GM18873 (cell line): ENCODE data around the gene VSIG2.

ENCODE experiments used
- ATAC-seq: cut with Tn5 transposase; IDR thresholded peaks from one replicate; pipeline ENCODE4 v1.9.1; 2021; ENCODE audit warnings: mild to moderate bottlenecking, moderate library complexity, moderate number of reproducible peaks; ENCODE audit not compliant: unreplicated experiment, low FRiP score

Gene VSIG2

GRCh38 chr11:124725719-124726105 lies 26.3 kb downstream of the VSIG2 start:
- ATAC-seq = no peak

GRCh38 chr11:124724979-124725718 lies 26.9 kb downstream of the VSIG2 start:
- ATAC-seq = peak; percentile 96

GRCh38 chr11:124722176-124722575 lies 29.9 kb downstream of the VSIG2 start:
- no peak for ATAC-seq

- no peak for ATAC-seq
These were observed 32.5 kb downstream of the VSIG2 start for GRCh38 chr11:124719534-124719933.

- ATAC-seq = no peak
These were observed 33.3 kb downstream of the VSIG2 start for GRCh38 chr11:124718801-124719200.

- ATAC-seq = no peak
These were observed 34.0 kb downstream of the VSIG2 start for GRCh38 chr11:124717786-124718651.

GRCh38 chr11:124717421-124717785 lies 34.7 kb downstream of the VSIG2 start:
- ATAC-seq = no peak

GRCh38 chr11:124716591-124716990 lies 35.5 kb downstream of the VSIG2 start:
- ATAC-seq = no peak

- no peak for ATAC-seq
These were observed 39.7 kb downstream of the VSIG2 start for GRCh38 chr11:124712392-124712791.

GRCh38 chr11:124707829-124708228 lies 44.2 kb downstream of the VSIG2 start:
- no peak for ATAC-seq

- ATAC-seq = no peak
These were observed 52.0 kb downstream of the VSIG2 start for GRCh38 chr11:124700028-124700427.

- no peak for ATAC-seq
These were observed 52.5 kb downstream of the VSIG2 start for GRCh38 chr11:124699547-124699946.
